HG03108 (cell line): ENCODE results near the gene SYS1.

Experiments
- ATAC-seq: cut with Tn5 transposase; IDR thresholded peaks from one replicate; pipeline ENCODE4 v1.9.1; 2021; ENCODE audit warnings: moderate library complexity; ENCODE audit not compliant: unreplicated experiment

SYS1 gene

DNA sequence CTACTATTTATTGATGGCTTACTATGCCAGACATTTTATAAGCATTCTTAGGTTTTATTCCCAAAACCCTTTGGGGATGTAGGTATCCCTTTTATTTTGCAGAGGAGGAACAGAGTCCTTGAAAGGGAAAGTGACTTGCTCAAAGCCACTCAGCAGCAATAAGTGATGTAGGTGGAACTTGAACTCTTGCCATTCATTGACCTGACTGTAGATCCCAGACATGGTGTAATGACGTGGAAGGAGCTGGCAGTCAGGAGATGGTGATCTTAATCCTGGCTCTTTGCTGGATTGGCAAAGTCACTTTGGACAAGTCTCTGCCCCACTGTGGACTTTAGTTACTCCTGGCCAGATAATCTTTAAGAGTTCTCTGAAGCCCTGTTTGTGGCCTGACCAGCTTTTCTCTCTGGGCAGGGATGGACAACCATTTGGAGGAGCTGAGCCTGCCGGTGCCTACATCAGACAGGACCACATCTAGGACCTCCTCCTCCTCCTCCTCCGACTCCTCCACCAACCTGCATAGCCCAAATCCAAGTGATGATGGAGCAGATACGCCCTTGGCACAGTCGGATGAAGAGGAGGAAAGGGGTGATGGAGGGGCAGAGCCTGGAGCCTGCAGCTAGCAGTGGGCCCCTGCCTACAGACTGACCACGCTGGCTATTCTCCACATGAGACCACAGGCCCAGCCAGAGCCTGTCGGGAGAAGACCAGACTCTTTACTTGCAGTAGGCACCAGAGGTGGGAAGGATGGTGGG lies 46.7 kb downstream of the SYS1 start:
- ATAC-seq = no peak

GRCh38 chr20:45410887-45411286 lies 47.9 kb downstream of the SYS1 start:
- no peak for ATAC-seq

GRCh38 chr20:45412653-45413052 lies 49.7 kb downstream of the SYS1 start:
- no peak for ATAC-seq

- ATAC-seq = no peak
These were observed 50.5 kb downstream of the SYS1 start for GRCh38 chr20:45413479-45413878.

GRCh38 chr20:45415822-45416637 lies 53.1 kb downstream of the SYS1 start, which contains the start of gene PIGT:
PIGT (plus strand) TSS chr20:45416141; CDS start chr20:45416157, 16 bp downstream.
- peak; percentile 60 for ATAC-seq

DNA sequence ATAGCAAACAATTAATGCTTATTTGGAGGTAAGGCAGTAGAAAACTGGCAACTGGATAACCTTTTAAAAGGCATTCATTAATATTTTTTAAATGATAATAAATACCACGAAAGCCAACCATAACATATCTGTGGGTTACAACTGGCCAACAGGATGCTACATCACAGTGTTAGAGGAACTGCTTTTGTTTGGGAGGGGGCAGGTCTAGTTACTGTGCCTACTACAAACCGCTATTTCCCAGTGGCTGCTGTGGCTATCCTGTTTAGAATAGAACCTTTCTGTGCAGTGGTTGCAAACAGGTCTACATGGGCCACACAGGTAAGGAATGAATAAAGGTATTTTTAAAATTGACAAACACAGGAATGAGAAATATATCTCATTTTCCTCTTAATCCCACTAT lies 54.0 kb downstream of the SYS1 start:
- ATAC-seq = no peak
